ENCODE measurements around the gene FSTL4. TPM values are rescaled to one million over a fixed set of nuclear protein-coding genes. Genes with fewer than 3 reads are reported as not detected.

FSTL4 gene
- total RNA-seq, 2 donors from 2014 or later: not detected

GRCh38 chr5:133360693-133361472 lies 251.5 kb downstream of the FSTL4 start:
- ATAC-seq (no peak), DNase-seq (ENCODE audit: low spot score in 2 of 2) (no peak)
- H3K27ac Mint-ChIP-seq: no peak overlapping the region
- H3K9me3 Mint-ChIP-seq: no peaks in the 10 kb centered on the region
- H3K36me3 Mint-ChIP-seq: no peaks in the 10 kb centered on the region

- no peak overlapping the region for H3K27ac Mint-ChIP-seq
- no peak for ATAC-seq
- DNase-seq (ENCODE audit: low spot score in 2 of 2): no peak
- no peaks in the 10 kb centered on the region for H3K9me3 Mint-ChIP-seq
- H3K36me3 Mint-ChIP-seq: no peaks in the 10 kb centered on the region
Measured at GRCh38 chr5:133359861-133360260, 252.5 kb downstream of the FSTL4 start.

- H3K27ac Mint-ChIP-seq: no peak overlapping the region
- DNase-seq (ENCODE audit: low spot score in 2 of 2): no peak
- H3K9me3 Mint-ChIP-seq: no peaks in the 10 kb centered on the region
- no peaks in the 10 kb centered on the region for H3K36me3 Mint-ChIP-seq
- ATAC-seq: no peak
Measured at GRCh38 chr5:133358271-133358670, 254.1 kb downstream of the FSTL4 start.

DNA sequence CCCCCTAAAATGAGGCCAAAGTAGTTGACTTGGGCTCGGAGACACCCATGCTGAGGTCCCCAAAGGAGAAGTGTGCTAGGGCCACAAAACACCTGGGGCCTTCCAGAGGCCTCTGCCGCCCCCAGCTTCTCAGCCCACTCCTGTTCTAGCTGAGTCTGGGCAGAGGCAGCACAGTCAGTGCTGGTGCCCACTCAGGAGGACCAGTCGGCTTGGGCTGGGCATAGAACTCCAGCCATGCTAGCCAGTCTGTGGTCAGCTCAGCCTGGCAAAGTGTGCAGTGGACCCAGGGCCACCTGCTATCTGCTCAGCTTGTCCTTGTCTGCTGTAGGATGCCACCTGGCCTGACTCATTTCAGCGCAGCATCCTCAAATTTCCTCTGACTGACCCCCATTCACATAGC lies 254.6 kb downstream of the FSTL4 start:
- Mint-ChIP-seq H3K36me3 (no peaks in the 10 kb centered on the region), H3K27ac (no peak overlapping the region), H3K9me3 (no peaks in the 10 kb centered on the region)
- ATAC-seq (no peak), DNase-seq (ENCODE audit: low spot score in 2 of 2) (no peak)

DNA sequence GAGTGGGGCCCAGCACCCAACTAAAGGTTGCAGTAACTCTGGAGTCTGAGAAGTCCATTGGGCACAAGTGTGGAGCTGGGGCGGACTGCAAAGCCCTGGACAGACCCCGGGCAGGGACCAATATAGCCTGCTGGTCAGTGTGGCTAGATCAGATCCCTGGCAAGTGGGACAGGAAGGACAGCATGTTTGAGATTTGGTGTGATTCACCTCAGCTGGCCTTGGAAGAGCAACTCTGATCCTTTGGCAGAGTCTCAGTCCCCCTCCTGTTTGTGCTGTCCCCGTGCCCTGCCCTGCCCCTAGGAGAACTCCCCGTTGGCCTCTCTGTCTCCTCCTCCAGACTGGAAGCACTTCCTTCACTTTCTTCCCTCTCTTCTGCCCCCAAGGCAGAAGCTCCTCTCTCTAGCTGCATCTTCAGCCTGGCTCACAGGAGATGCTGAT lies 255.3 kb downstream of the FSTL4 start:
- Mint-ChIP-seq H3K27ac (no peak overlapping the region), H3K9me3 (no peaks in the 10 kb centered on the region), H3K36me3 (no peaks in the 10 kb centered on the region)
- ATAC-seq (no peak), DNase-seq (ENCODE audit: low spot score in 2 of 2) (no peak)

DNA sequence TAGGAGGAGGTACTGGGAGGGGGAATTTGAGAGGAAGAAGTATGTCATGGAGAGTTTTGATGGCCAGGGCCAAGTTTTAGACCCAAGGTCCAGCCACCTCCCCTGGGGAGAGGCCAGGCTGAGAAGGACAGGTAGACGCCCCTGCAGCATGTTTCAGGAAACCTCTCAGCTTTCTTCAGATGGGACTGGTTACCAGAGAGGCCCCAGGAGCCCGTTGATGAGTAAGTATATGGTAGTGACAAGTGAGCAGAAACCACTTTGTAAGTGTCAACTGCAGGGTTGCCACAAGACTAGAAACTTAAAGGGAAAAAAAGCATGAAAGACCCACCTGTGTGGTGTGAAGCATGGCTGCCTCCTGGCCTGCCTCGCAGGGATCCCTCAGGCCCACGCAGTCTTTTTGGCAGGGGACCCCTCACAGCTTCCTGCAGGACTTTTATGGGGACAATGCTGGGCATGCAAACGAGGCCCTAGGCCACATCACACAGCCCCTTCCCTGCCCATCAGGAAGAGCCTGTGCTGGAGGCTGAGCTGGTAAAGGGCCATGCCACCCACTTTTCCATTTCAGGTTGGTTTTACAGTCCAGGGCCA lies 255.9 kb downstream of the FSTL4 start:
- Mint-ChIP-seq H3K9me3 (no peaks in the 10 kb centered on the region), H3K27ac (peak overlapping the region in 1 of 2 donors; percentile 72), H3K36me3 (no peaks in the 10 kb centered on the region)
- ATAC-seq (peak in 1 of 2 donors; percentile 49), DNase-seq (ENCODE audit: low spot score in 2 of 2) (no peak)

DNA sequence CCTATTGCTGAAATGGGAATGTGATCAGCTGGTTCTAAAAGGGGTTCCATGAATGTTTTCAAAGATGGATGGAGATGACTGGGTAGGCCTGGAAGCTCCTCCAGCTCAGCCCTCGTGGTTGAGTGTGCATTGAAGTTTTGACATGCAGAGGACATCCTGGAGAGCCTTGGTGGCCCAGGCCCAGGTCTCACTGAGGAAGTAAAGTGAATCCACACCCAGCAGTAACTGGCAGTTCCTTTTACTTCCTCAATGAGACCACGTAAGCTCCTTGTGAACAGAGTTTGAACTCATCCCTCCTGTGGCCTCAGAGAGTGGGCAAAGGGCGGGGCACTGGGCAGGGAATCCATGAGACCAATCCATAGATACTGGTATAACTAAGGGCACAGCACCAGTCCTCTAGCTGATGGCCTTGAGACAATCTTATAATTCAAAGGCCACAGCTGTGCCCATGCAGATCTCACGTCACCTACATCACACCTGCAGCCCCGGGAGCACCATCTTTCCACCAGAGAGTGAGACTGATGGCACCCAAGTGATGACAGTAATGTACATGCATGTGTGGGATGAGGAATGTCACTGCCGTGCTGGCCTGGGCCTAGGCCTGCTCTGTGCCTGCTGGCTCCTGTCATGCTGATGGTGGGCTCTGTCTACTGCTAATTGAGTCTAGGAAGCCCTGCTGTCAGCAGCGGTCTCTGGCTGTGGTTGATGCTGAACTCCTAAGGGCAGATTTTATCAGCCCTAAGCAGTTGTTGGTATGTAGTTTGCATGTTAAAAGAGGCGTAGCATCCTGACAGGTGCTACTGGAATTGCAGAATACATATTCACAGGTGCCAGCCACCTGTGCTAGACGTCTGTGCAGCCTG lies 257.8 kb downstream of the FSTL4 start:
- ATAC-seq (no peak), DNase-seq (ENCODE audit: low spot score in 2 of 2) (no peak)
- H3K27ac Mint-ChIP-seq: no peak overlapping the region
- no peaks in the 10 kb centered on the region for H3K9me3 Mint-ChIP-seq
- H3K36me3 Mint-ChIP-seq: no peaks in the 10 kb centered on the region

DNA sequence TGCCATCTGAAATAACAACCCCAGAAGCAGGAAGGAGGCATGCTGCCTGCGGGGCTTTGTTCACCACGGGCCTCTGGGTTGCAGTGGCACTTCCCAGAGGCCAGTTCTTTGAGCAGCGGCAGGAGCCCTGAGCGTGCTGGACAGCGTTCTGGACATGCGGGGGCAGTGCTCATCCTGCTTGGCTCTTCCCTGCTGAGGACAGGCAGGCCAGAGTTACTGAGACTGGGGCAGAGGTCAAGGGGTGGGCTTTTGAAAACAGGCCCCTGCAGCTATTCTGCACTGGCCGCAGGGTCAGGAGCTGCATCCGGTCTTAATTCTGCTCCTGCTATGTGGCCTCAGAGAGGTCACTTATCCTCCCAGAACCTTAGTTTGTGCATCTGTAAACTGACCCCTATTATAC lies 258.6 kb downstream of the FSTL4 start:
- Mint-ChIP-seq H3K27ac (no peak overlapping the region), H3K36me3 (no peaks in the 10 kb centered on the region), H3K9me3 (no peaks in the 10 kb centered on the region)
- no peak for ATAC-seq
- DNase-seq (ENCODE audit: low spot score in 2 of 2): no peak

DNA sequence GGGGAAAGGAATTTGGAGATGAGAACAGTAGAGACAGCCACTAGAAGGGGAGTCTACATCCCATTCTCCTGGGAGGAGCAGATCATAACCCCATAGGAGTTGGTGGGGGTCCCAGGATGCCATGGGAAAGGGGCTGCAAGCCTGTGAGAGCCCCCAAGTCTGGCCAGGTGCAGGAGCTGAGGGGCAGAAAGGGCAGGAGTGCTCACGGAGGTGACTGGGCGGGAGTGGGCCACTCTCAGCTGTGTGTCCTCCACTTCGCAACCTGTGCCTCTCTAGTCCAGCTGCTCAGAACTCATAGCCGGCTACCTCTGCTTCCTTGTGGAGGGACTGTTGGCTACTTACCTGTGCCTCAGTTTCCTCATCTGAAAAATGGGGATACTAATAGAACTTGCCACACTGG lies 263.9 kb downstream of the FSTL4 start:
- Mint-ChIP-seq H3K9me3 (no peaks in the 10 kb centered on the region), H3K27ac (no peak overlapping the region), H3K36me3 (no peaks in the 10 kb centered on the region)
- DNase-seq (ENCODE audit: low spot score in 2 of 2) (no peak), ATAC-seq (no peak)

DNA sequence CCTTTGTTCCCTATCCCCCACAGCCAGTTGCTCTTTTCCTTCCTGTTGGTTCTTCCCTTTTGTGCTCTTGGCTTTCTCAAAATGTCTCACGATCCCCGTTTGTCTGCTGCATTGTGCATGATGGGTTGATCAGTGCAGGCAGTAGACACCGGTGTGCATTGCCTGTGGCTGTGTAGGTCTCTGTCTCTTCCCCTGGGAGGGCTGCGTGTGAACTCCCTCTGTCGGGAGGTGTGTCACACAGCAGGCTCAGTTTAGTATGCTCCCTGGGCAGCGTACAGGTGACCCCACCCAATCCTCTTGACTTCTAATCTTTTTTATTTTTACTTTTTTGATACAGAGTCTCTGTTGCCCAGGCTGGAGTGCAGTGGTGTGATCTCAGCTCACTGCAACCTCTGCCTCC lies 265.3 kb downstream of the FSTL4 start:
- ATAC-seq (peak in 1 of 2 donors; percentile 50), DNase-seq (ENCODE audit: low spot score in 2 of 2) (no peak)
- Mint-ChIP-seq H3K9me3 (no peaks in the 10 kb centered on the region), H3K27ac (no peak overlapping the region), H3K36me3 (no peaks in the 10 kb centered on the region)

DNA sequence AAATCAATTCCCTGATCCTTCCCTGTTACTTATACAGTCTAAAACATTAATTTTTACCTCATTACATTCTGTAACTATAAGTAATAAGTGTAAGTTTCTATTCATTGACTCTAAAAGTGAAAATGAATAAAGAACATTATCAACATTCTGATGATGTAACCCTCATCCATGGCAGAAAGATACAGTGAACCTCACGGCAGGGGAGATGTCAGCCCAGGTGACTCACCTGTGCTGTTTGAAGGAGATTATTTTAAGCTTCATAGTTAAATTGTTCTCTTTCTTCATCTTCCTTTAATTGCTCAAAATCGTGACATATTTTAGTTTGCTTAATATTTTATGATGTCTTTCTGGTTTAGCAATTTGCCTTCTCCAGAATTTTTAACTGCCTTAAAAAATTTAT lies 268.1 kb downstream of the FSTL4 start:
- no peaks in the 10 kb centered on the region for H3K36me3 Mint-ChIP-seq
- DNase-seq (ENCODE audit: low spot score in 2 of 2) (no peak), ATAC-seq (no peak)
- no peak overlapping the region for H3K27ac Mint-ChIP-seq
- H3K9me3 Mint-ChIP-seq: no peaks in the 10 kb centered on the region

GRCh38 chr5:133343196-133343595 lies 269.1 kb downstream of the FSTL4 start:
- no peak overlapping the region for H3K27ac Mint-ChIP-seq
- DNase-seq (ENCODE audit: low spot score in 2 of 2) (no peak), ATAC-seq (no peak)
- H3K36me3 Mint-ChIP-seq: no peaks in the 10 kb centered on the region
- H3K9me3 Mint-ChIP-seq: no peaks in the 10 kb centered on the region

DNA sequence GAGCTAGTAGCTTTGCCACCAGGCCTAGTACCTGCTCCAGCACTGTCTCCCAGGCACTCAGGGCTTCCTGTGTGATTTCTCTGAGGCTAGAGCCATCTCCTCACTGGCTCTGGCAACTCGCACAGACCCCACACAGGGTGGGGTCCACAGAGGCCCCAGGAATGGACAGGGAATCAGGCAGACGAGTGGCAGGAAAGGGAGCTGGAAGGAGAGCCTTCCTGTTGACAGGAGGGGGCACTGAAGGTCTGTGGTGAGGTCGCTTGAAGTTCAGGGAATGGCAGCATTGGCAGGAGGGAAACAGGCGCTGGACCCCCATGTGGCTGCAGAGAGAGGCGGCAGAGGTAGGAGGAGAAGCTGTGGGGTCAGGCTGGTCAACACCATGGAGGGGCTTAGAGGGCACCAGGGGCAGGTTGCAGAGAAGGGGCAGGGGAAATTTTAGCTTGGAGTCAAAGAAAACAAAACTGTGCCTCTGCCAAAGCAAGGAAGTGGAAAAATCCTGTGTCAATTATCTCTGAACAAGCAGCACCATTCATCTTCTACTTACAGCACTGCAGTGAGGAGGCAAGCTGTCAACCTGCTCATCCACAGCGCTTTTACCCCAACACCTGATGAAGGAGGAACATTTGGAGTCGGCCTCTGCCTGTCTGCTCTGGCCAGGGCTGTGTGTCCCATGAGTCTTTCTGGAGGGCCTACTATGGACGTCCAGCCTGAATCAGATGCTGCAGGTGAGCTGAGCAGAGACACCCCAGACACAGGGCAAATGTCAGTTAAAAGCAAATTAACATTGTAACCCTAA lies 270.2 kb downstream of the FSTL4 start:
- H3K9me3 Mint-ChIP-seq: no peaks in the 10 kb centered on the region
- no peaks in the 10 kb centered on the region for H3K36me3 Mint-ChIP-seq
- ATAC-seq: no peak
- no peak overlapping the region for H3K27ac Mint-ChIP-seq
- no peak for DNase-seq (ENCODE audit: low spot score in 2 of 2)

- no peaks in the 10 kb centered on the region for H3K9me3 Mint-ChIP-seq
- no peak overlapping the region for H3K27ac Mint-ChIP-seq
- ATAC-seq (no peak), DNase-seq (ENCODE audit: low spot score in 2 of 2) (no peak)
- H3K36me3 Mint-ChIP-seq: no peaks in the 10 kb centered on the region
Measured at GRCh38 chr5:133341296-133341695, 271.0 kb downstream of the FSTL4 start.

- no peak for ATAC-seq
- H3K36me3 Mint-ChIP-seq: no peaks in the 10 kb centered on the region
- no peak overlapping the region for H3K27ac Mint-ChIP-seq
Measured at GRCh38 chr5:133340822-133341221, 271.5 kb downstream of the FSTL4 start.

DNA sequence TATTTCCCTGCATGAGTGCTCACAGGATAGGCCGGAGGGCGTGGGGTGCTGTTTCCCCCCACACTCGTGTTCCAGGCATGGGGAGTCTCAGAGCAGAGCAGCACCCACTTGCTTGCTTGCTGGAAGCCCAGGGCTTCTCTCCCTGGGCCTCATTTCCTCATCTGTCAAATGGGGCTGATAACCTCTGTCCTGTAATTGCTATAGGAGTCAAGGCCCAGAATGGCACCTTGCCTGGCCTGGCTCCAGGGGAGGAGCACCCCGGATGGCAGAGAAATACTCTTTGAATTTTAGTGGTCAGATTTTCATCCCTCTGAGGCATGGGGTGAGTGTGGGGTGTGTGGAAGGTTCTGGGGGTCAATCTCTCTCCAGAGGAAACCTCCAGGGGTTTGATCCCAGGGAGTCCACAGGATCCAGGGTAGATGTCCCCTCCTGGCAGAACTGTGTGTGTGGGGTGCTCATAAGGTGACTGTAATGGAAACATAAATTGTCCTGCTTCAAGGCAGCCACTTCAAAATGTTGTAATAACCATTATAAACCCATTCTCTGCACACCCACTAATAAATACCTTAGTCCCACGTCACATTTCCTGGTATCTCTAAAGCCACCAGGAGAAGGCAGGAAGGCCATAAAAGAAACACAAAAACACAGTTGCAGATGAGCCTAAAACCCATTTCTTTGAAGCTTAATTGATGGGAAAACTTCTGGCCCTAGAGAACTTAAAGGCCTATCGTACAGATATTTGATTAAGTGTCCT lies 272.2 kb downstream of the FSTL4 start:
- Mint-ChIP-seq H3K27ac (no peak overlapping the region), H3K9me3 (no peaks in the 10 kb centered on the region), H3K36me3 (no peaks in the 10 kb centered on the region)
- DNase-seq (ENCODE audit: low spot score in 2 of 2) (no peak), ATAC-seq (no peak)

More at GRCh38 chr5:133340822-133341221, 271.5 kb downstream of the FSTL4 start:
- DNase-seq (ENCODE audit: low spot score in 2 of 2): no peak
- H3K9me3 Mint-ChIP-seq: no peaks in the 10 kb centered on the region
